HL-60 (cell line): ENCODE data around the gene ELMO1.

Experiments
- POLR2AphosphoS5 ChIP-seq: IDR thresholded peaks from 2 replicates; pipeline ENCODE4 v1.6.1; 2012; ENCODE audit warnings: low read depth
- SPI1 ChIP-seq: IDR thresholded peaks from 2 replicates; pipeline ENCODE4 v1.6.1; 2012; ENCODE audit warnings: low read depth, mild to moderate bottlenecking, borderline replicate concordance
- TF ChIP-seq, protein P1 (sequence below): IDR thresholded peaks from one replicate; pipeline ENCODE4 v1.5.1; 2011; ENCODE audit warnings: low read length, control low read depth, inconsistent platforms; ENCODE audit not compliant: insufficient read depth

DNA sequence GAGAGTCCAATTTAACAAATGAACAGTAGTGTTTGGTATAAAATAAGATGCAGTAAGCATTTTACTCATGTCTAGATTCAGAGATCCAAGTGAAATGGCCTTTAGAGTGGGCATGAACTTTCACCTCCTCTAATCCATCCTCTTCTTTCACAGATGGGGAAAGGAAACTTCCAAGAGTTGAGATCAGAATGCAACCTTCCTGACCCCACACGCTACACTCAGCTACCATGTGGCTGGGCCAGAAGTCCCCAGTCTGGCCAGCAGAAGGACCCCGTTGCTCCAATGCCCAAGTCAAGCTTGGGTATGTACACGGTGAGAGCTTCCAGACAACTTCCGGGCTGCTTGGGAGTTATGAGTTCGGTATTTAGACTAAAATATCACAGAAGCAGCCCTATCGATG, 228.0 kb downstream of the ELMO1 start:
- TF ChIP-seq, protein P1, sequence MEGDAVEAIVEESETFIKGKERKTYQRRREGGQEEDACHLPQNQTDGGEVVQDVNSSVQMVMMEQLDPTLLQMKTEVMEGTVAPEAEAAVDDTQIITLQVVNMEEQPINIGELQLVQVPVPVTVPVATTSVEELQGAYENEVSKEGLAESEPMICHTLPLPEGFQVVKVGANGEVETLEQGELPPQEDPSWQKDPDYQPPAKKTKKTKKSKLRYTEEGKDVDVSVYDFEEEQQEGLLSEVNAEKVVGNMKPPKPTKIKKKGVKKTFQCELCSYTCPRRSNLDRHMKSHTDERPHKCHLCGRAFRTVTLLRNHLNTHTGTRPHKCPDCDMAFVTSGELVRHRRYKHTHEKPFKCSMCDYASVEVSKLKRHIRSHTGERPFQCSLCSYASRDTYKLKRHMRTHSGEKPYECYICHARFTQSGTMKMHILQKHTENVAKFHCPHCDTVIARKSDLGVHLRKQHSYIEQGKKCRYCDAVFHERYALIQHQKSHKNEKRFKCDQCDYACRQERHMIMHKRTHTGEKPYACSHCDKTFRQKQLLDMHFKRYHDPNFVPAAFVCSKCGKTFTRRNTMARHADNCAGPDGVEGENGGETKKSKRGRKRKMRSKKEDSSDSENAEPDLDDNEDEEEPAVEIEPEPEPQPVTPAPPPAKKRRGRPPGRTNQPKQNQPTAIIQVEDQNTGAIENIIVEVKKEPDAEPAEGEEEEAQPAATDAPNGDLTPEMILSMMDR = no peak
- TF ChIP-seq POLR2AphosphoS5 (no peak), SPI1 (no peak)
